ENCODE measurements around the gene TIRAP.

TIRAP gene

DNA sequence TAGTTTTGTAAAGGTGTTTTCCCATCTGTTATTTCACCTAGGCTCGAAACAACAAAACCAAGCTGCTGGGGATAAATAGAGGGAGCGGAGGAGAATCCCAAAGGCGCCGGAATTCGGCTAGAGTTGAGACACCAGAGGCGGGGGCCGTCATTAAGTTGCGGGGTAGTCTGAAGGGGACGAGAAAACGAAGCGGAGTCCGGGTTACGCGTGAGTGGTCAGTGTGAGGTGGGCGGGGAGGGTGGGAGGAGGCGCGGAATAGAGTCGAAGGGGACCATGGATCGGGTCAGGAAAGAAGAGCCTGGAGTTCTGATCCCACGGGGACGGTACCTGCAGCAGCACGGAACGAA is 14.6 kb upstream of the TIRAP start:
- ChIA-PET CTCF (interaction anchor here (1.0 to 1.5 kb wide), 2 partner anchors 10 to 32 kb away, joined by 5 to 6 read pairs; no protein-coding TSS in a partner anchor), POLR2A (interaction anchor here (1.0 kb wide), 1 partner anchor 10 kb away, joined by 3 read pairs; no protein-coding TSS in a partner anchor)
- DNase-seq (ENCODE audit: extremely low spot score): no peak
- TF ChIP-seq CTCF (IDR thresholded peaks at IDR 0.05; ENCODE audit: control extremely low read depth, extremely low read depth, low read depth, missing control alignments): no peak

GRCh38 chr11:126268708-126269579 is 13.9 kb upstream of the TIRAP start, which contains the start of the genes FOXRED1 and SRPRA:
TSS of gene FOXRED1 (plus strand) at chr11:126269154. CDS start at chr11:126269207, 53 bp downstream.
TSS of gene SRPRA (minus strand) at chr11:126268895. CDS start at chr11:126268804, 91 bp downstream.
- DNase-seq (ENCODE audit: extremely low spot score): peak; percentile 100
- TF ChIP-seq CTCF (IDR thresholded peaks at IDR 0.05; ENCODE audit: control extremely low read depth, extremely low read depth, low read depth, missing control alignments): no peak
- POLR2A ChIA-PET: interaction anchor here (1.0 to 1.2 kb wide), 2 partner anchors 10 to 38 kb away, joined by 3 read pairs; no protein-coding TSS in a partner anchor
- CTCF ChIA-PET: interaction anchor here (1.0 to 1.5 kb wide), 3 partner anchors 11 to 211 kb away, joined by 5 to 7 read pairs (median 6); no protein-coding TSS in a partner anchor

DNA sequence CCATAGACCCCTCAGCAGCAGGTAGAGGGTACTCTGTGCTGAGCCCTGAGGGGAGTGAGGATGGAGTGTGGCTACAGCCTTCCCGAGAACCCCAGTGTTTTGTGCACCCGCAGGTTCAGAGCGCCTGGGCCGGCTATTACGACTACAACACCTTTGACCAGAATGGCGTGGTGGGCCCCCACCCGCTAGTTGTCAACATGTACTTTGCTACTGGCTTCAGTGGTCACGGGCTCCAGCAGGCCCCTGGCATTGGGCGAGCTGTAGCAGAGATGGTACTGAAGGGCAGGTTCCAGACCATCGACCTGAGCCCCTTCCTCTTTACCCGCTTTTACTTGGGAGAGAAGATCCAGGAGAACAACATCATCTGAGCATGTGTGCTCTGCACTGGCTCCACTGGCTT is 5.6 kb upstream of the TIRAP start:
- ChIA-PET POLR2A (no interaction called here), CTCF (no interaction called here)
- no peak for TF ChIP-seq CTCF (IDR thresholded peaks at IDR 0.05; ENCODE audit: control extremely low read depth, extremely low read depth, low read depth, missing control alignments)
- no peak for DNase-seq (ENCODE audit: extremely low spot score)

- CTCF ChIA-PET: no interaction called here
- POLR2A ChIA-PET: interaction anchor here (0.5 kb wide), 1 partner anchor 54 kb away, joined by 3 read pairs; no protein-coding TSS in a partner anchor
- no peak for DNase-seq (ENCODE audit: extremely low spot score)
- no peak for TF ChIP-seq CTCF (IDR thresholded peaks at IDR 0.05; ENCODE audit: control extremely low read depth, extremely low read depth, low read depth, missing control alignments)
These were observed 5.1 kb upstream of the TIRAP start for GRCh38 chr11:126277780-126278179.

DNA sequence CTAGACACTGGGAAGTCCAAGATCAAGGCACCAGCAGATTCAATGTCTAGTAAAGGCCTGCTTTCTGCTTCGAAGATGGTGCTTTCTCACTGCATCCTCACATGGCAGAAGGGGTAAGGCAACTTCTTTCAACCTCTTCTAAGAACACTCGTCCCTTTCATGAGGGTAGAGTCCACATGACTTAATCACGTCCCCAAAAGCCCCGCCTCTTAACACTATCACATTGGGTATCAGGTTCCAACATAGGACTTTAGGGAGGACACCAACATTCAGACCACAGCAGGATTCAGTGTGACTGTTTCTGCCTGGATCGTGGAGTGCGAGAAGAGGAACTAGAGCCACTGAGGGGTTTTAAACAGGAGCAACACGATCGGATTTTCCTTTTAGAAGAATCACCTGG is 3.7 kb upstream of the TIRAP start:
- TF ChIP-seq CTCF (IDR thresholded peaks at IDR 0.05; ENCODE audit: control extremely low read depth, extremely low read depth, low read depth, missing control alignments): no peak
- no peak for DNase-seq (ENCODE audit: extremely low spot score)
- ChIA-PET POLR2A (no interaction called here), CTCF (no interaction called here)

DNA sequence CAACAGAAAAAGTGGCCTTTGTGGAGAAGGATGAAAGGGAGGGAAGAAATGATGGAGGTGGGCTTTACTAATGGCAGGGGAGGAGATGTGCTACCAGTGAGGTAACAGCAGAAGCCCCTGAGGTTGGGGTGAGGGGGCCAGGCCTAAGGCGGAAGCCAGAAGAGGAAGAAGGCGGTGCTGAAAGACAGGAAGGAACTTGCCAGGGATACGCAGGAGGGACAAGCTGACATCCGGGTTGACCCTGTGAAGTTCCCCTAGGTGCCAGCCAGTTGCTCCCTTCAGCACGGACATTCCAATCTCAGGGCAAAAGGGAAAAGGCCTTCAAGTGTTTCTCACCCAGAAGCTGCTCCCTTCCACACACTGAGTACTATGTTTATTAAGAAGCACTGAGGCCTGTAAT is 2.3 kb upstream of the TIRAP start:
- ChIA-PET POLR2A (no interaction called here), CTCF (no interaction called here)
- DNase-seq (ENCODE audit: extremely low spot score): no peak
- no peak for TF ChIP-seq CTCF (IDR thresholded peaks at IDR 0.05; ENCODE audit: control extremely low read depth, extremely low read depth, low read depth, missing control alignments)

All from GM10248 (cell line).